HG03064 (cell line): Measurements from ENCODE around the gene TF.
"Not testable (repeated sequence)": the region's sequence is repeated elsewhere in the genome, so short reads cannot be mapped to it uniquely, and the experiment has no call there.

ENCODE experiments used
- ATAC-seq: cut with Tn5 transposase; IDR thresholded peaks from one replicate; pipeline ENCODE4 v1.9.1; 2021; ENCODE audit warnings: low read depth; ENCODE audit not compliant: unreplicated experiment

TF gene

GRCh38 chr3:133763797-133764683 is 17.8 kb downstream of the TF start:
- no peak for ATAC-seq

DNA sequence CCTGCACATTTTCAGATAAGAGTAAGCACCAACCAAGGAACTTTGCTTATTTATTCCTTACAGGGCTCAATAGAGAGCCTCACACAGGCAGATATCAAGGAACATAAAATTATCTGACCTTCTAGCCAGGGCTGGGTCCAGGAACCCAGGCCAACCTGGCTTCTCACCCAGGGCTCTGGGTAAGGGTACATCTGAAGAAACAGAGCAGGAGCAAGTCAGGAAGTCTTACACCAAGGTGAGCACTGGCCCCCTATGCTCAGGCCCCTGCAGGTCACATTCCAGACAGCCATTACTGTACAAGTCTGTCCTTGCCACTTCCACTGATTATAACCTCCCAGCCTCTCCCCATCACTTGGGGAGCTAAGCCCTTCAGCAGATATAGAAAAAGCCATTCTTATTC is 19.1 kb downstream of the TF start:
- no peak for ATAC-seq

- ATAC-seq: no peak
These were observed 21.4 kb downstream of the TF start for GRCh38 chr3:133767607-133768006.

GRCh38 chr3:133769536-133769935 is 23.3 kb downstream of the TF start:
- ATAC-seq: no peak

DNA sequence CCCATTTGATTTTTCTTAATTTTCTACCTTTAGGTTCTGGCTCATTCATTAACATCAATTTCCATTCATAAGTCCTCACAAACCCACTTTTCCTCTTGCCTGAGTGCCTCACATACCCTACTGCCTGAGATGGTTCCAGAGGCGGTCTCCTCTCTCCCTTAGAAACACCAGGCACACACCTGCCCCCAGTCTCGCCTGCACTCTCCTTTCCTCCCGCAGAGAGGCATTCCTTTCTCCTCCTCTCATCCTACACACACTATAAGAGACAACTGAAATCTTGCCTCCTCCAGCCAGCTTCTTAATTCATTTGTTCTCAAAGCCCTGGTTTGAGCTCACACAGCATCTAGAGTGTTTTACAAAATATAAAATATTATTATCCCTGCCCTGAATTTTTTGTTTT is 27.5 kb downstream of the TF start:
- ATAC-seq: no peak

GRCh38 chr3:133775309-133775708 is 29.1 kb downstream of the TF start:
- ATAC-seq: no peak

DNA sequence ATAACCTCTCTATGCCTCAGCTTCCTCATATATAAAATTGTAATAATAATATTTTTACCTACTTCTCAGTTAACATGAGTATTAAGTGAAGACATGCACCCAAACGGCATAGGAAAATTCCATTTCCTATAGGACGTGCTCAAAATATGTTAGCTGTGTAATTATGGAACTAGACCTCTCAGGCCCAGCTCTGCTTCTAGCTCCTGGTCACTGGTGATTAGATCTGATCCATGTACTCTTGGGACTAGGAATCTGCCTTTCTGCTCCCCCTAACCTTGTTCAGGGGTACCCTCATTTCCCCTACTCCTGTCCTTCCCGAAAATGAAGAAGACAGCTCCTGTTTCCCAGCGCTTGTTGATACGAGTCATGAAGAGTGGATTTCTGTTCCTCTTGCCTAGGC is 29.6 kb downstream of the TF start:
- ATAC-seq: no peak

DNA sequence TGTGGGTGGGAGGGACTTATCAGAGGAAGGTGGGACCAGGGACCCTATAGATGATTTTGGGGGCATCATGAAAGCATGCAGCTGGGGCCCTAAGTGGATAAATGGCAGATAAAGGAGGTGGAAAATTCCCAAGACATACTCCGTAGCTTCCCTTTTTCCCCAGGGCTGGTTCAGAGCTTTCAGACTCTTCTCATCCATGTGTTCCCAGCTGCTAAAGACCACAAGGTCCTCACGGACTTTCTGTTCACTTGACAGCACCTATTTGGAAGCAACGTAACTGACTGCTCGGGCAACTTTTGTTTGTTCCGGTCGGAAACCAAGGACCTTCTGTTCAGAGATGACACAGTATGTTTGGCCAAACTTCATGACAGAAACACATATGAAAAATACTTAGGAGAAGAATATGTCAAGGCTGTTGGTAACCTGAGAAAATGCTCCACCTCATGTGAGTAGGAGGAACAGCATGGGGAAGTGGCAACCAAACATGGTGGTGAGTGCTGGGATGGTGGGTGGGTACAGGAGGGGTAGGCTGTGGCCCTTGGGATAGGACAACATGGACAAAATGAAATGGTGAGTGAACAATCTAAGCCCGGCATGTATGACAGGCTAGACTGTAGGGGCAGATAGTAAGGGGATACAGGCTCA is 30.7 kb downstream of the TF start:
- no peak for ATAC-seq

DNA sequence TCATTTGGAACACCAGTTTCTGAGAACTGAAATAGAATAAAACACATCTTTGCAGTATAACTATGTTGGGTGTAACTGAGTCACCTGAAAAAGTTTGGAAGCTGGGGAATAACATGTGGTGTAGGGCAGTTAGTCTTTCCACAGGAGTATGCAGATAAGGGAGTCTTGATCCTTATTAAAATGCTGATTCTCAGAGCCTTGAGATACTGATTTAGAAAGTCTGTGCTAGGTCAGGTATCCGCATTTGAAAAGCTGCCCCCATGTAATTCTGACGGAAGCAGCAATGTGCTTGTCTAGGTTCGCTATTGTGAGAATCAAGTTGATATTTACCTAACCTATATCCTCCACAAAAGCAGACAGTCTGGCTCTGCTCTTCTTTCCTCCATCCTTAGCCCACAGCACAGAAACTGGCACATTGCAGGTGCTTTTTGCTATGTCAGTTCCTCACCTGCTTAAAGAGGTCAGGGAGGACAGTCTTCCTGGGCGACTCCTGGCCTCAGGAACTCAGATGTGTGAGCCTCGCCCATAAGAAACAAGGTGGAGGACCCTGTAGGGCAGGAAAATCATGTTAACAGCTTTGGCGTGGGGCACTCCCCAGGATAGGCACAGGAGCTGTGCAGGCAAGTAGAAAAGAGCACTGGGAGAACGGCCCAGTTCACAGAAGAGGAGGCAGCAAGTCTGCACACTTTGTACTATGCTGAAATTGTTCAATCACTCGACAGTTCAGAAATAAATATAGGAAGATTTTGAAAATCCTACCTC is 31.8 kb downstream of the TF start:
- ATAC-seq: no peak

DNA sequence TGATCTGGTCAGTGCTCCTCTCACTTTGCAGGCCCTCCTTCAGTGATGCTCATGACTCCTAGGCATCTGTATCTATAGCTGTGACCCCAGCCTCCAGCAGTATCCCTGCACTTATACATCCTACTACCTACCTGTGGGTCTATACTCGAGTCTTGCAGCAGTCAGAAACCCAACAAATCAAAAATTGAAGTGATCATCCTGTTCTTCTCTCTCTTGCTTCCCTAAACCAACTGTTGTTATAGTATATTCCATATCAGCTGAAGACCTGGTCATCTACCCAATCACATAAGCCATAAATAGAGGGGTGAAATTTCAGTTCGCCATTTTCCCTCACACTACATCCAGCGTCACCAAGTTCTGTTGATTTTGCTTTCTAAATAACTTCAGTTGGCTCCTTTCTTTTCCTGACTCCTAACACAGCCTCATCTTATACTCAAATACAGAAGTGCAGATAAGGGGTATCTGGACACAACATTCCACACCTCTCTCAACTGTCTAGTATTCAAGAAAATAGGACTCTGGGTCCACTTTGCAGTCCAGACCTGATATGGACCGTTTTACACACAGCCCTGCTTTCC is 33.5 kb downstream of the TF start:
- no peak for ATAC-seq

DNA sequence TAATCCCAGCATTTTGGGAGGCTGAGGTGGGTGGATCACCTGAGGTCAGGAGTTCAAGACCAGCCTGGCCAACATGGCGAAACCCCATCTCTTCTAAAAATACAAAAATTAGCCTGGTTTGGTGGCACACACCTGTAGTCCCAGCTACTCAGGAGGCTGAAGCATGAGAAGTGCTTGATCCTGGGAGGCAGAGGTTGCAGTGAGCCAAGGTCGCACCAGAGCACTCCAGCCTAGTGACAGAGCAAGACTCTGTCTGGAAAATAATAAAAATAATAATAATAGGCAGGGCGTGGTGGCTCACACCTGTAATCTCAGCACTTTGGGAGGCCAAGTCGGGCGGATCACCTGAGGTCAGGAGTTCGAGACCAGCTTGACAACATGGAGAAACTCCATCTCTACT is 34.6 kb downstream of the TF start:
- not testable (repeated sequence) for ATAC-seq

- no peak for ATAC-seq
These were observed 35.4 kb downstream of the TF start for GRCh38 chr3:133781570-133781969.

GRCh38 chr3:133782454-133782853 is 36.3 kb downstream of the TF start:
- ATAC-seq: no peak

DNA sequence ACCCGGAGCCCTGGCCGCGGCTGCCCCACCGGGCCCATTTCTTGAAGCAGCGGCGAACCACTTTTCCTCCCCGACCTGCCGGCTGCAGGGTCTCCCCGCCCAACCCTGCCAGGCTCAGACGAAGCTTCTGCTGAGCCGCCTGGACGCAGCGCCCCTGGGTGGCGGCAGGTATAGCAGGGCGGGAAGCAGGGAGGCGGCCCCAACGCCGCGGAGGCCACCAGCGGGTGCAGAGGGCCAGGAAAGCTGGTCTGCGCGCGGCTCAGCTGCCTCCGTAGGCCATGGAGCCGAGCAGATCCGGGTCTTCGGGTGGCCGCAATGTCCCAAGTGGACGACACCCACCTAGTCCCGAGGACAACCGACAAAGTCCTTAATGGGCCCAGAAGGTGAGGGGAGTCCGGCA is 37.6 kb downstream of the TF start:
- no peak for ATAC-seq

DNA sequence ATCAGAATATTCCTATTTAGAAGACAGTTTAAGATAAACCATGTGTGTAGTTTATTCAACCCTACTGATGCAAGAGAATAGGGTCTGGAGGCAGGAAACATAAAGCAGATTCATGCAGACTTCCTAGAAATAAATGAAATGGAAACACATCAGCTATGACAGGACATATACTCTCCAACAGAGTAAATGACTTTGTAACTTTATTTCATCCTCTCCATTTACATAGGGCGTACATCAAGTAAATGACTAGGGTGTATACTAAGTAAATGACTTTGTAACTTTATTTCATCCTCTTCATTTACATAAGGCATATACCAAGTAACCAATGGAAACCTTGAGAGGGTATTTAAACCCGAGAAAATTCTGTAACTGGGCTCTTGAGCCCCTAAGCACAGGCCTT is 41.8 kb downstream of the TF start:
- no peak for ATAC-seq

- ATAC-seq: no peak
These were observed 46.1 kb downstream of the TF start for GRCh38 chr3:133792171-133792763.

DNA sequence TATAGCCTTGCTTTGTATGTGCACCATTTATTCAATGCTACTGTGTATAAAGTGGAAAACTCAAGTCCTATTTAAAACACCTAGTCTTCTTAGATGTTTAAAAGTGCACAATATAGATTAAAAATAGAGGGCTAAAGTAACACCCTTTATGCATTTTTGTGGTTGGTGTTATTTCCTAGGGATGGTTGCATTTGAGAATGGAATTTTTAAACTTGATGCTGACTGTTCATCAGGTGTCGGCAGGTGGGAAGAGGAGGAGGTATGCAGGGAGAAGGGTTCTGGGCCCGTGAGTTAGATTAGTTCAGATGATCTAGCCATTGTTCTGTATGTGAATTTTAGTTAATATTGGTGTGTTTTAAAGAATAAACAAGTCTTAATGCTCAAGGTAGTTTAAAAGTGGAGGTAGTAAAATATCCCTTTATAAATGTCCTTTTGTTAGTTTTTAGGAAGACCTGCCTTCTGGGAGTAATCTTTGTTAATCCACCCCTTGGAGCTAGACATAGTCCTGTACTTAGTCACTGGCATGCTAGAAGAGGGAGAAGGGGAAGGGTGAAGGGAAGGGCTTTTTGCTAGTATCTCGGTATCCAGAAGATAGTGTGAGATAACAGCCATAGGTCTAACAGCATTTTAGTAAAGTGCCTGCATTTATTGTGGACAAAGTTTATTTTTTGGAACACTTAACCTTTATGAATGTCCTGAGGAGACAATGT is 51.4 kb downstream of the TF start:
- no peak for ATAC-seq

GRCh38 chr3:133799794-133800585 is 53.8 kb downstream of the TF start:
- no peak for ATAC-seq

DNA sequence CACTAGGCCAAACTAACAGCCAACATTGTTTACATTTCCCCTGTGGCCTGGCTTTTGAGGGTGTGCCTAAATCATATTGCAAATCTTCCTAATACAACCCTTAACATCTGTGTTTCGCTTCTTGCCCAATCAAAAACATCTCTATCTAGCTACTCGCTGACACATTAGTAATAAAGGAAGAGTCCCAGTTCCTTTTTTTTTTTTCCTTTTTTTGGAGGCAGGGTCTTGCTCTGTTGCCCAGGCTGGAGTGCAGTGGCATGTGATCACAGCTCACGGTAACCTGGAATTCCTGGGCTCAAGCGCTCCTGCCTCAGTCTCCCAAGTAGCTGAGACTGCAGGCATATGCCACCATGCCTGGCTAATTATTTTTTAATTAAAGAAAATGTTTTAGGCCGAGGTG is 57.3 kb downstream of the TF start:
- no peak for ATAC-seq
